Measurements from ENCODE around the gene GLE1. TPM values are rescaled to one million over a fixed set of nuclear protein-coding genes. Genes with fewer than 3 reads are reported as not detected.

GLE1 gene
- total RNA-seq, 1 experiment from 2014 or later, result 27.0 TPM

DNA sequence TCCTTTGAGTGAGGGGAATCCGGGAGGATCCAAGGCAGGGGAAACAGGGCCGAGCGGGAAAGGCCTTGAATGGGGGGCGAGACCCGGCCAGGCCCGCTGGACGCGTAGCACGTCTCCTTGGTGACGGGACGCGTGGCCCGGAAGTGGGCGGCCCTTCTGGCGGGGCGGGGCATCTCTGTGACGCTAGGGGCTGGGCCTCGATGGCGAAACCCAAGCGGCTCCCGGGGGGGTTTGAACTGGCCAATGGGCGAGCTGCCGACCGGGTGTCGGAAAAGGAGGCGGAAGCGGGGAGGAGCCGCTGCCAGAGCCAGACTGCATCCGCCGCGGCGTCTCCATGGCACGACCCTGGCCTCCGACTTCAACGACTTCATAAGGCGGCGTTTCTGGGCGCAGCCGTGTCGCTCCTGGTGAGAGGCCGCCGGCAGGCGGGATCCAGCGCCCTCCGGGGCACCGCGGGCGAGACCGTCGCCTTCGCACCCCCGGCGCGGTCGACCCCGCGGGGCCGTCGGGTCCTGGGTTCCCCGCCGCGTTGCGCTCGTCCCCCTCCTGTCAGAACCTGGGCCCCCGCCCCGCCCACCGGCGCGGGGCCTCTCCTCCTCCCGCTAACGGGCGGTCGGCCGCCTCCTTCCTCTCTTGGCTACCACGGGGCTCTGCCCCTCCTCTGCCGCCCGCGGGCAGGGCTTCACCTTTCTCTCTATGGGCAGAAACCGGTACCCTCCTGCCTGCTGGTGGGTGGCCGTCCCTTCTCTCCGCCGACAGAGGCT lies 48.5 kb upstream of the GLE1 start, which contains the start of gene ODF2:
Gene ODF2, plus strand, starts transcription at position 158 of the 764 bp plus-strand sequence. Its CDS starts 86 bp downstream, at position 244.
- Histone ChIP-seq H3K9ac (ENCODE audit: low read length) (peak within 1 kb of the TSS; percentile 75), H3K4me1 (ENCODE audit: insufficient read depth, low read length) (no peaks in the 10 kb centered on the region; the same call in none of the 2 replicates), H3K27ac (ENCODE audit: low read length) (peak within 1 kb of the TSS; percentile 44; the same call in 1 of the 2 replicates), H3K36me3 (ENCODE audit: low read depth, low read length) (no peaks in the 10 kb centered on the region), H4K20me1 (ENCODE audit: low read length) (no peaks in the 10 kb centered on the region), H3F3A (ENCODE audit: low read length, unreplicated experiment) (no peaks in the 10 kb centered on the region), H3K9me3 (ENCODE audit: low read length) (no peaks in the 10 kb centered on the region), H3K4me2 (ENCODE audit: low read length) (peak within 1 kb of the TSS; percentile 96), H2AFZ (ENCODE audit: low read length) (peak within 1 kb of the TSS; percentile 96), H3K27me3 (ENCODE audit: low read length) (no peaks in the 10 kb centered on the region), H3K79me2 (ENCODE audit: low read length) (peaks cover 8% of the 10 kb centered on the region), H3K4me3 (ENCODE audit: low read length) (peak within 1 kb of the TSS; percentile 77), H3K9me2 (replicated peaks; ENCODE audit: low read length) (no peaks in the 10 kb centered on the region)
- intact Hi-C loops (cut with micrococcal nuclease), result no loop called here
- DNase-seq (peak; percentile 92), ATAC-seq (peak; percentile 88)
- TF ChIP-seq, protein P1, sequence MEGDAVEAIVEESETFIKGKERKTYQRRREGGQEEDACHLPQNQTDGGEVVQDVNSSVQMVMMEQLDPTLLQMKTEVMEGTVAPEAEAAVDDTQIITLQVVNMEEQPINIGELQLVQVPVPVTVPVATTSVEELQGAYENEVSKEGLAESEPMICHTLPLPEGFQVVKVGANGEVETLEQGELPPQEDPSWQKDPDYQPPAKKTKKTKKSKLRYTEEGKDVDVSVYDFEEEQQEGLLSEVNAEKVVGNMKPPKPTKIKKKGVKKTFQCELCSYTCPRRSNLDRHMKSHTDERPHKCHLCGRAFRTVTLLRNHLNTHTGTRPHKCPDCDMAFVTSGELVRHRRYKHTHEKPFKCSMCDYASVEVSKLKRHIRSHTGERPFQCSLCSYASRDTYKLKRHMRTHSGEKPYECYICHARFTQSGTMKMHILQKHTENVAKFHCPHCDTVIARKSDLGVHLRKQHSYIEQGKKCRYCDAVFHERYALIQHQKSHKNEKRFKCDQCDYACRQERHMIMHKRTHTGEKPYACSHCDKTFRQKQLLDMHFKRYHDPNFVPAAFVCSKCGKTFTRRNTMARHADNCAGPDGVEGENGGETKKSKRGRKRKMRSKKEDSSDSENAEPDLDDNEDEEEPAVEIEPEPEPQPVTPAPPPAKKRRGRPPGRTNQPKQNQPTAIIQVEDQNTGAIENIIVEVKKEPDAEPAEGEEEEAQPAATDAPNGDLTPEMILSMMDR (conservative IDR thresholded peaks at IDR 0.05; ENCODE audit: low read depth, low read length), result no peak
- no peak for TF ChIP-seq EZH2 (IDR thresholded peaks at IDR 0.05; ENCODE audit: low read length, unreplicated experiment)
- TF ChIP-seq EZH2phosphoT487 (IDR thresholded peaks at IDR 0.05; ENCODE audit: borderline replicate concordance, low read length), result no peak
- no TSS peak for BruUV-seq (replicated peaks)
- ChIA-PET POLR2A (ENCODE audit: unreplicated experiment) (interaction anchor here (0.7 kb wide), 1 partner anchor 229 kb away, joined by 3 read pairs; no protein-coding TSS in a partner anchor), CTCF (interaction anchor here (0.6 kb wide), 1 partner anchor 35 kb away, joined by 3 read pairs; no protein-coding TSS in a partner anchor)

DNA sequence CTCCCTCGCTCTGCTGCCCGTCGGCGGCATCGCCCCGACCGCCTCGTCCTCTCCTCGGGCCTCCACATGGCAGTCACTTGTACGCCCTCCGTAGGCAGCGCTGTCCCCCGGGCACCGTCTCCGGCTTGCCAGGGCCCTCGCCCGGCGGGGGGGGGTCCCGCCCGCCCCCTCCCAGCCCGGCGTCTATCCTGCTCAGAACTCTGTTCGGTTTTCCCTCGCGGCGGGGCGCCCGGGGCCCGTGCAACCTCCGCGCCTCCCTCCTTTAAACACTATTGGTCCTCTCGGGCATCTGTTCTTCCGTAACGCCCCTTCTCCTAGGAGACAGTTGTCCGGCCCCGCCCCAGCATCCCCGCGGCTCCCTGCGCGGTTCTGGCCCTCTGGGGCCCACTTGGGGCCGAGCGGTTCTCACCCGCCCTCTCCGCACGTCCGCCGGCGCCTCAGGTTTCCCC lies 47.9 kb upstream of the GLE1 start:
- TF ChIP-seq EZH2 (IDR thresholded peaks at IDR 0.05; ENCODE audit: low read length, unreplicated experiment) (no peak), EZH2phosphoT487 (IDR thresholded peaks at IDR 0.05; ENCODE audit: borderline replicate concordance, low read length) (no peak)
- TF ChIP-seq, protein P1 (conservative IDR thresholded peaks at IDR 0.05; ENCODE audit: low read depth, low read length), result no peak
- intact Hi-C loops (cut with micrococcal nuclease), result no loop called here

More for the DNA sequence above, 47.9 kb upstream of the GLE1 start:
- H3K9me3 ChIP-seq (ENCODE audit: low read length), result no peaks in the 10 kb centered on the region
- peak overlapping the region; percentile 96 for H3K4me2 ChIP-seq (ENCODE audit: low read length)
- DNase-seq (peak; percentile 59), ATAC-seq (peak; percentile 77)
- H3K9me2 ChIP-seq (replicated peaks; ENCODE audit: low read length), result no peaks in the 10 kb centered on the region
- no peaks in the 10 kb centered on the region for H4K20me1 ChIP-seq (ENCODE audit: low read length)
- ChIA-PET POLR2A (ENCODE audit: unreplicated experiment) (no interaction called here), CTCF (no interaction called here)
- peak overlapping the region; percentile 75 for H3K9ac ChIP-seq (ENCODE audit: low read length)
- no peaks in the 10 kb centered on the region for H3K27me3 ChIP-seq (ENCODE audit: low read length)
- peak overlapping the region; percentile 96 for H2AFZ ChIP-seq (ENCODE audit: low read length)
- H3K27ac ChIP-seq (ENCODE audit: low read length), result peak overlapping the region; percentile 44; the same call in 1 of the 2 replicates
- peaks cover 8% of the 10 kb centered on the region for H3K79me2 ChIP-seq (ENCODE audit: low read length)
- BruUV-seq (replicated peaks), result no TSS peak
- H3K4me1 ChIP-seq (ENCODE audit: insufficient read depth, low read length), result no peaks in the 10 kb centered on the region; the same call in none of the 2 replicates
- peak overlapping the region; percentile 77 for H3K4me3 ChIP-seq (ENCODE audit: low read length)
- no peaks in the 10 kb centered on the region for H3K36me3 ChIP-seq (ENCODE audit: low read depth, low read length)
- no peaks in the 10 kb centered on the region for H3F3A ChIP-seq (ENCODE audit: low read length, unreplicated experiment)
